Panc1 (cell line): ENCODE results near the gene DIP2C. TPM values are rescaled to one million over a fixed set of nuclear protein-coding genes. Genes with fewer than 3 reads are reported as not detected.

Experiments used
- ATAC-seq: fragments of 200-7000 bp; cut with Tn5 transposase; 2 replicates; pipeline ENCODE4 v1.9.1; 2020; ENCODE audit warnings: mild to moderate bottlenecking, moderate library complexity
- BruUV-seq: library from RNA; stranded (reverse); fragments of 400-500 nt; replicated peaks from 2 replicates; lab custom pipeline; 2021; lab: Mats Ljungman, UMichigan
- CTCF ChIA-PET: fragments of 300-600 bp; sonication (Branson Sonifier 250); formaldehyde crosslinking; loops from one replicate; lab custom pipeline; 2022; ENCODE audit warnings: antibody characterized with exemption; lab: Charles Lee
- POLR2A ChIA-PET: fragments of 300-600 bp; sonication (Branson Sonifier 250); formaldehyde crosslinking; loops from one replicate; lab custom pipeline; 2022; ENCODE audit warnings: antibody characterized with exemption; lab: Charles Lee
- DNase-seq: peaks from one replicate; pipeline ENCODE4 v3.0.0-alpha.2; 2010; ENCODE audit warnings: low read depth, low spot score
- H3K27ac ChIP-seq: 2 replicates; pipeline ENCODE4 v1.5.1; 2011; ENCODE audit warnings: mild to moderate bottlenecking, low read length, inconsistent platforms
- H3K27me3 ChIP-seq: fragments of 200-500 bp; sonication (Bioruptor generic); 2 replicates; pipeline ENCODE4 v1.6.0; 2014; ENCODE audit warnings: low read length, inconsistent platforms; ENCODE audit not compliant: control insufficient read depth, insufficient read depth
- H3K36me3 ChIP-seq: fragments of 200-500 bp; sonication (Bioruptor generic); 2 replicates; pipeline ENCODE4 v1.5.1; 2014; ENCODE audit warnings: inconsistent platforms, mild to moderate bottlenecking, low read length, moderate library complexity; ENCODE audit not compliant: control insufficient read depth, insufficient read depth
- H3K4me1 ChIP-seq: 2 replicates; pipeline ENCODE4 v1.5.1; 2011; ENCODE audit warnings: inconsistent platforms, mild to moderate bottlenecking, low read length, moderate library complexity; ENCODE audit not compliant: control insufficient read depth, insufficient read depth
- H3K4me3 ChIP-seq, 2 experiments: 2 replicates each; pipeline ENCODE4 v1.5.1; 2011 to 2012; ENCODE audit warnings: low read depth in 2 of 2, low read length in 2 of 2, mild to moderate bottlenecking in 2 of 2, inconsistent platforms in 1 of 2, moderate library complexity in 1 of 2
- H3K9me3 ChIP-seq: fragments of 200-500 bp; sonication (Bioruptor generic); 2 replicates; pipeline ENCODE4 v1.5.1; 2014; ENCODE audit warnings: low read depth, mild to moderate bottlenecking, inconsistent platforms, low read length, moderate library complexity; ENCODE audit not compliant: control insufficient read depth, insufficient read depth
- POLR2AphosphoS5 ChIP-seq: IDR thresholded peaks from 2 replicates; pipeline ENCODE4 v1.6.1; 2012; ENCODE audit warnings: mild to moderate bottlenecking, low read depth, low read length, moderate library complexity
- REST ChIP-seq, 2 experiments: IDR thresholded peaks; 2 replicates each; pipeline ENCODE4 v1.6.1; 2011 to 2012; ENCODE audit warnings: low read depth in 2 of 2, control low read depth in 1 of 2, low read length in 1 of 2, mild to moderate bottlenecking in 1 of 2, moderate library complexity in 1 of 2; ENCODE audit not compliant: insufficient read depth in 1 of 2
- SIN3A ChIP-seq: IDR thresholded peaks from 2 replicates; pipeline ENCODE4 v1.6.1; 2012; ENCODE audit warnings: low read depth, mild to moderate bottlenecking, low read length, moderate library complexity, borderline replicate concordance; ENCODE audit not compliant: insufficient read depth
- TCF7L2 ChIP-seq: IDR thresholded peaks from 2 replicates; pipeline ENCODE4 v1.6.1; 2011; ENCODE audit warnings: mild to moderate bottlenecking, low read depth, low read length, inconsistent platforms
- in situ Hi-C: cut with HindIII; loops from 2 replicates; pipeline ENCODE4 v1.10.0; 2016; ENCODE audit warnings: low sequenced_read_pairs, low pct_unique_long_range_greater_than_20kb
- intact Hi-C: fragments of 100-400 bp; cut with micrococcal nuclease; formaldehyde crosslinking; loops from one replicate; pipeline ENCODE4 v1.10.0; 2022; ENCODE audit not compliant: unreplicated experiment
- total RNA-seq: library from RNA; stranded (reverse); gene quantifications from one replicate; pipeline ENCODE4 v1.2.1, GENCODE V29; 2021; ENCODE audit not compliant: unreplicated experiment
- TF ChIP-seq, protein P1 (sequence below): fragments of 450-650 bp; IDR thresholded peaks from 2 replicates; pipeline ENCODE4 v1.5.1; 2017; ENCODE audit warnings: mild to moderate bottlenecking

DIP2C gene
- total RNA-seq, 1 experiment from 2014 or later: 13.2 TPM

GRCh38 chr10:377228-377627 is 312.2 kb downstream of the DIP2C start:
- CTCF ChIA-PET: no interaction called here
- no peak overlapping the region for H3K27ac ChIP-seq
- TF ChIP-seq SIN3A: no peak
- TF ChIP-seq POLR2AphosphoS5: no peak
- no peaks in the 10 kb centered on the region; the same call in 1 of the 2 replicates for H3K4me1 ChIP-seq
- POLR2A ChIA-PET: no interaction called here
- H3K4me3 ChIP-seq: no peak overlapping the region
- intact Hi-C loops: no loop called here
- H3K9me3 ChIP-seq: no peaks in the 10 kb centered on the region
- BruUV-seq: no TSS peak
- H3K27me3 ChIP-seq: no peaks in the 10 kb centered on the region
- in situ Hi-C loops: no loop called here
- no peak for DNase-seq
- ATAC-seq: no peak
- no peaks in the 10 kb centered on the region for H3K36me3 ChIP-seq

- Histone ChIP-seq H3K27ac (no peak overlapping the region), H3K4me3 (no peak overlapping the region), H3K4me1 (no peaks in the 10 kb centered on the region; the same call in 1 of the 2 replicates), H3K9me3 (no peaks in the 10 kb centered on the region), H3K27me3 (no peaks in the 10 kb centered on the region), H3K36me3 (no peaks in the 10 kb centered on the region)
- CTCF ChIA-PET: no interaction called here
- DNase-seq (no peak), ATAC-seq (no peak)
- intact Hi-C loops (no loop called here), in situ Hi-C loops (no loop called here)
- TF ChIP-seq POLR2AphosphoS5 (no peak), SIN3A (no peak), REST (IDR thresholded peaks at IDR 0.05; ENCODE audit: insufficient read depth in 1 of 2, low read depth in 2 of 2, low read length in 1 of 2) (no peak), TCF7L2 (no peak)
- TF ChIP-seq, protein P1, sequence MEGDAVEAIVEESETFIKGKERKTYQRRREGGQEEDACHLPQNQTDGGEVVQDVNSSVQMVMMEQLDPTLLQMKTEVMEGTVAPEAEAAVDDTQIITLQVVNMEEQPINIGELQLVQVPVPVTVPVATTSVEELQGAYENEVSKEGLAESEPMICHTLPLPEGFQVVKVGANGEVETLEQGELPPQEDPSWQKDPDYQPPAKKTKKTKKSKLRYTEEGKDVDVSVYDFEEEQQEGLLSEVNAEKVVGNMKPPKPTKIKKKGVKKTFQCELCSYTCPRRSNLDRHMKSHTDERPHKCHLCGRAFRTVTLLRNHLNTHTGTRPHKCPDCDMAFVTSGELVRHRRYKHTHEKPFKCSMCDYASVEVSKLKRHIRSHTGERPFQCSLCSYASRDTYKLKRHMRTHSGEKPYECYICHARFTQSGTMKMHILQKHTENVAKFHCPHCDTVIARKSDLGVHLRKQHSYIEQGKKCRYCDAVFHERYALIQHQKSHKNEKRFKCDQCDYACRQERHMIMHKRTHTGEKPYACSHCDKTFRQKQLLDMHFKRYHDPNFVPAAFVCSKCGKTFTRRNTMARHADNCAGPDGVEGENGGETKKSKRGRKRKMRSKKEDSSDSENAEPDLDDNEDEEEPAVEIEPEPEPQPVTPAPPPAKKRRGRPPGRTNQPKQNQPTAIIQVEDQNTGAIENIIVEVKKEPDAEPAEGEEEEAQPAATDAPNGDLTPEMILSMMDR: no peak
- POLR2A ChIA-PET: no interaction called here
- BruUV-seq: no TSS peak
Observed at GRCh38 chr10:375815-376505, 313.5 kb downstream of the DIP2C start.

DNA sequence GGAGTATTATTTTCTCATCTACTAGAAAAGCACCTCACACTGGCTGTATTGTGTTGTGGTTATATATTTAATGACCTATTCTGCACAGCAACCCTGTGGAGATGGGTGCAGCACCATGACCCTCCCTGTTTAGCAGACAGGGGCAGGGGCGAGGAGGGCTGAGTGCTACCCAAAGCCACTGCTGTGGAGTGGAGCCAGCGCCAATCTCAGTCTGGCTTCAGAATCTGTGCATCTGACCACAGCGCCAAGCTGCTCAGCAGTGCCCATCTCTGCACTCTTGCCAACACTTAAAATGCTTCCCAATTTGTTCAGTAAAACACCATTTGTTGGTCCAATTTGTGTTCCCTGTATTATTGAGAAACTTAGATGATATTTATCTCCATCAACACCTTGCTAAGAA is 315.1 kb downstream of the DIP2C start:
- DNase-seq (no peak), ATAC-seq (no peak)
- ChIA-PET POLR2A (no interaction called here), CTCF (no interaction called here)
- in situ Hi-C loops: no loop called here
- BruUV-seq: no TSS peak
- Histone ChIP-seq H3K4me1 (no peaks in the 10 kb centered on the region; the same call in 1 of the 2 replicates), H3K9me3 (no peaks in the 10 kb centered on the region), H3K36me3 (no peaks in the 10 kb centered on the region), H3K27me3 (no peaks in the 10 kb centered on the region), H3K4me3 (no peak overlapping the region), H3K27ac (no peak overlapping the region)
- TF ChIP-seq POLR2AphosphoS5: no peak
- no peak for TF ChIP-seq SIN3A
- TF ChIP-seq, protein P1: no peak
- no peak for TF ChIP-seq TCF7L2
- TF ChIP-seq REST (IDR thresholded peaks at IDR 0.05; ENCODE audit: insufficient read depth in 1 of 2, low read depth in 2 of 2, low read length in 1 of 2): no peak
- intact Hi-C loops: no loop called here
